NCI-H2029 treated with DMSO at 0.1 percent for 48 hours (cell line): ENCODE measurements around the gene ALAS1.
"Not testable (repeated sequence)": the region's sequence is repeated elsewhere in the genome, so short reads cannot be mapped to it uniquely, and the experiment has no call there.

Experiments used
- DNase-seq: peaks from one replicate; lab custom pipeline; 2025; lab: John Stamatoyannopoulos, UW

Gene ALAS1

DNA sequence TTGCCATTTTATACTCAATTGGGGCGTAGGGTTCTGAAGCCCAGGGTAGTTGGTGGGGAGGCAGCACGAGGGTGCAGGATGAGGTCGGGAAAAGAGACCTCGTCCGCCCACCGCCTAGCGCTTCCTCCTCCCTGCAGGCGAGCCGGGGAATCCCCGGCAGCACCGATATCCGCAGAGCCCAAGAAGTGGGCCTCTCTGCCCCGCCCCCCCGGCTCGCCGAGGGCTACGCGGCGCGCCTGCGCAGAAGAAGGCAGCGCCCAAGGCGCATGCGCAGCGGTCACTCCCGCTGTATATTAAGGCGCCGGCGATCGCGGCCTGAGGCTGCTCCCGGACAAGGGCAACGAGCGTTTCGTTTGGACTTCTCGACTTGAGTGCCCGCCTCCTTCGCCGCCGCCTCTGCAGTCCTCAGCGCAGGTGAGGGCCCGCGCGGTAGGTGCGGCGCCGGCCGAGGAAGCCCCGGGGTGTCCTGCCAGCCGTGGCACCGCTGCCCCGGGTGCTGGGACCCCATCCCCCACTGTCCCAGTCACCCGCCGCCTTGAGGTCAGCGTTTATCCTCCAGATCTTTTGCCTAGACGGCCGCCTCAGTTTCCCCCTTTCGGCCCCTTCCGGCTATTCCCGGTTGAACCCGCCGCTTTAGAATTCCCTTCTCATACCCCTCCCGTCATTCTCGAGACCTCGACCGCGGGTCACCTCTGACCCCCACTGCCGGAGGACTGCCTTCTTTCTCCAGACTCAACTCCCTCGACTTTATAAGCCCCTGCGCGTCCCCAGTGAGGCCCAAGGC lies at the start of gene ALAS1:
ALAS1 (plus strand) TSS at position 319 of the 784 bp plus-strand sequence. CDS start 1,082 bp downstream, outside the sequence.
- DNase-seq = peak; percentile 29

DNA sequence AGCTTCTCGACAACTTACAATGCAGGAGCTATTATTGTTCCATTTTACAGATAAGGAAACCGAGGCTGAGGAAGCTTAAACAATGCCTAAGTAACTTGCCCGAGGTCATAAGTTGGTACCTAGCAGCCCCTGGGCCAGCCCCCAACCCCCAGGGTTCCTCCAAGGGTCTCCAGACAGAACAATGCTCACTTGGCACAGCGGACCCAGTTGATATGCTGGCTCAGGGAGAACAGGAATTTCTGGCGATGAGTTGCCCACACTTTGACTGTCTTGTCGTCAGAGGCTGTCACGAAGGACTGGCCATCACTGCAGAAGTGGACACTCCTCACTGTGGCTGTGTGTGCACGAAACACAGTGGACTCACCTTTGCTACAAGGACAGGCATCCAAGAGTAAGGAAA lies 48.9 kb upstream of the ALAS1 start:
- DNase-seq = no peak

DNA sequence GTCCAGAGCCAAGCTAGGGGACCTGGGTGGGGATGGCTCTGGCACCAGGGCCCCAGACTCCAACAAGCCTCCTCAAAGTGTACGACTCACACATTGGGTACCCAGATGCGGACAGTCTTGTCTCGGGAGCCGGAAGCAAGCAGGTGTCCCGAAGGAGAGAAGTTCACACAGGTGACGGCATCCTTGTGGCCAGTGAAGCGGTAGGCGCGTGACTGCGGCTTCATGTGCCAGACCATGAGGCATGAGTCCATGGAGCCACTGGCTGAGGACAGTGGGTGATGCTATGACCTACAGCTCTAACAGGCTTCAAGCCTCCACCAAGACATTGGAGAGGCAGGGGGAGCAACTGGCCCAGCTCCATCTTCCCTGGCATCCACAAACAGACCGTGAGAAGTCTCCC lies 48.2 kb upstream of the ALAS1 start:
- no peak for DNase-seq

DNA sequence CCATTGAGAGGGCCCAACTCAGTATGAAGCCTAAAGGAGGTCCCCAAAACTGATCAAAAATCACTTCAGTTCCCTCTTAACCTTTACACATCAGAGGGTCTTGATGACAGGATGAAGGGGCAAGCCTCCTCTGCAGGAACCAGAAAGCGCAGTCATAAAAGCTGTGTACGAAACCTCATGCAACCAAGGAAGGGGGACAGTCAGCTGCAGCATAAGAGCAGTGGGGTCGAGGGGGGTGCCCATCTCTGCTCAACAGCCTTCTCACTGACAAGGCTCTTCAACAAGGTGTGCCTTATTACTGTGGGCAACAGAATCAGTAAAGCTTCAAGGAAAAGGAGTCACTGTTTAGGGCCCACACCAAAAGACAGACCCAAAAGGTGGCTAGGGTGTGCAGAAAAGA lies 47.6 kb upstream of the ALAS1 start:
- DNase-seq = no peak

DNA sequence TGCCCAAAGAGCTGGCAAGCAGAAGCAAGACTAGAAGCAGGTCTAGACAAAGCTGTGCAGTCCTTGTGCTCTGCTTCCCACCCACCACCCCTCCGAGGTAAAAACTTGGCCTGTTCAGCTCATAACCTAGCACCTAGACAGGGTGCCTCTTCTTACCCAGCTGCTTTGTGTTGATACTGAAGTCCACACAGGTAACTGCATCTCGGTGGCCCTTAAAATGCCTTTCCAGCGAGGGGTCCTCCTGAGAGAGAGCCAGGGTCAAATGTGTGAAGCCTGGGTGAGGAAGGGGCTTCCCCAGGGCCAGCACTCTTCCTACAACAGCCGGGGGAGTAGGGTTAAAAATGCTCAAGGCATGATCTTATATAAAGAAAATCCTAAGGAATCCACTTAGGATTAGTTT lies 47.1 kb upstream of the ALAS1 start:
- no peak for DNase-seq

DNA sequence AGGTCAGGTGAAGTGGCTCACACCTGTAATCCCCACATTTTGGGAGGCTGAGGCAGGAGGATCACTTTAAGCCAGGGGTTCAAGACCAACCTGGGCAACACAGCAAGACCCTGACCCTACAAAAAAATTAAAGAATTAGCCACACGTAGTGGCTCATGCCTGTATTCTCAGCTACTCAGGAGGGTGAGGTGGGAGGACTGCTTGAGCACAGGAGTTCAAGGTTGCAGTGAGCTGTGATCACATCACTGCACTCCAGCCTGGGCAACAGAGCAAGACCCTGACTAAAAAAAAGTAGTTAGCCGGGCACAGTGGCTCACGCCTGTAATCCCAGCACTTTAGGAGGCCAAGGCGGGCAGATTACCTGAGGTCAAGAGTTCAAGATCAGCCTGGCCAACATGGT lies 46.0 kb upstream of the ALAS1 start:
- not testable (repeated sequence) for DNase-seq

DNA sequence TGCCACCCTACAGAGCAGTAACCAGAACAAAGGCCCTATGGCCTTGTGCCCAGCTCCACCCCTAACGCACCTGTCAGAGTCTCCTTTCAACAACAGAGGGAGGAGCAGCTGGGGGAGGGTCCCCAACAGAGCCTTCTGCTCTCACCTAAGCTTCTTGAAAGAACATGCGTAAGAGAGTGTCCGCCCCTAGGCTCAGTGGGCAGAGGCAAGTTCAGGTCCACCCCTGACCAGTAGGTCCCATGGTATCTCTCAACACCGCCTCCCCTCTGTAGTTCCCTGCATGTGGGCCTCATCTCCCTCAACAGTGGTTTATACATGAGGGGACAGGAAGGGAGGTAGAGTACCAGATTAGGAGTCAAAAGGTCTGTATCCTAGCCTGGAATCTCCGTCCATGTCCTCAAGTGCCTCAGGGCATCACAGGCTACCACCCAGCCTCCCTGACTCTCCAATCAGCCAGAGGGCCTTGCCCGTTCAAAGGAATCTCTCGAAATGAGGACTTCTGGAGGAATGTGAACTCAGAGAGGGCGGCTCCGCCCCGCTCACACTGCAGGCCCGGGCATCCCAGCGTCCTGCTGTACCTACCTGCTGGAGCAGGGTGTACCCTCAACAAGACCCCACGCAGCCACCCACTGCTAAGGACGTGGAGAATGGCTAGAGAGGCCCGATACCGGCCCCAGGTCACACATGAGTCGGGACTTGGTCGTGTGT lies 44.4 kb upstream of the ALAS1 start:
- peak; percentile 24 for DNase-seq

DNA sequence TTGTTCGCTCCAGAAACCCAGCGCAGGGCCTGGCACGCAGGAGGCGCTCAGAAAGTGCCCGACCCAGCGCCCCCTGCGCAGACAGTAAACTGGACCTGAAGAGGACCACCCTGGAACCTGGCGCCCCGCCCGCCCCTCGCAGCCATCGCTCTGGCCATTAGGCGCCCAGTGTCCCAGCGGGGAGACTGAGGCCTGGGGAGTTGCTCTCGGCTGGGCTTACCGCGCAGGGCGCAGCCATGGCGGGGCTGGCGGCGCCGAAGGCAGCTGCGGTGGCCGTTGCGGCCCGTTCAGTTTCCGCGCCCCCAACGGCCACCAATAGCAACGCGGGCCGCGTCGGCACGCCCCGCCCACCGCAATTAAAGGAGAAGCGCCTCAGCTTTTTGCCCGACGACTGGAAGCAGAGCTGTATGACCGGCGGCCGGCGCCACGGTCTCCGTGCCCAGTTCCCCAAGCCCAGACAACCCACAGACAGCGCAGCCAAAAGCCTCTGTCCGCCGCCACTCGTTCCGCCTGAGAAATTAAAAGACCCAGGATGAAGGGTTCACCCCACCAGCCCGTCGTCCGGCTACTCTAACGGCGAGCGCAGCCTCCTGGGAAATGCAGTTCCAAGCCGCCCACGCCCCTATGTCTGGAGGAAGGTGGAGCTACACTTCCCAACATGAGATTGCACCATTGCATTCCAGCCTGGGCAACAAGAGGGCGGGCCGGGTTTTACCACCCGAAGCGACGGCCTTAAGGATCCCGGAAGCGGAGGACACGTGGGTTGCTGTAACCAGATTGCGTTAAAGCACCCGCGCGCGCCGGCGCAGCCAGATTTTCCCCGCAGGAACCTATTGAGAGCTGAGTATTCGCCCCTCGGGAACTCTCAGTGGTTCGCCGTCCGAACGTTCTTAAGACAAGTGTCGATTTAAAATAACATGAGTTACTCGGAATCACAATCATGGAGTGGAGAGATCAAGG lies 43.5 kb upstream of the ALAS1 start, which contains the start of gene POC1A:
POC1A (minus strand) TSS at position 289 of the 960 bp plus-strand sequence; CDS start at position 238, 51 bp downstream.
- peak; percentile 64 for DNase-seq

DNA sequence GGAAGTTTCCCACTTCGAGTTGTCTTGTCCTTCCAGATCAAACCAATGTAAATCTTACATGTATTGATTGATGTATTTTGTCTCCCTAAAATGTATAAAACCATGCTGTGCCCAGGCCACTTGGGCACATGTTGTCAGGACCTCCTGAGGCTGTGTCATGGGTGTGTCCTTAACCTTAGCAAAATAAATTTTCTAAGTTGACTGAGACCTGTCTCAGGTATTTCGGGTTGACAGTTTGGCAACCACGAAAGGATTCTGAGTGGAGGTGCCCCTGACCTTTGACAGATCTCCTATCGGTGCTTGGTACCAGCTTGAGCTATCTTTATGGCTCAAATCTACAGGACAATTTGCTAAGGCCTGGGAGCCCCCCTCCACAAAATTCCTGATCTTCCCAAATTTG lies 42.0 kb upstream of the ALAS1 start:
- DNase-seq = no peak

DNA sequence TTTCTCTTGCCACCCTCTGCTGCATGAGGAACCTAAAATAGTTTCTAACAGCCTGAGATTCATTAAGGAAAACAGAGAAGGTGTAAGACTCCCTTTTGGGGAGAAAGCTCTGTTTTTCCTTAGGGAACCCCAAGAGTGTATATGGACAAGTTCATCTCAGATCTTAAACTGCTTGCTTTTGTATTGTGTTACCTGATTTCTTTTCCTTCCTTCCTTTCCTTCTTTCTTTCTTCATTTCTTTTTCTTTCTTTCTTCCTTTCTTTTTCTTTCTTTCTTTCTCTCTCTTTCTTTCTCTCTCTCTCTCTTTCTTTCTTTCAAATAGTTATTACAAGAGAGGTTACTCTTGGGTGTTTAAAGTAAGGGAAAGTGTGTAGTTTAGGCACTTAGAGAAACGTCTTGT lies 38.5 kb upstream of the ALAS1 start:
- DNase-seq = no peak

DNA sequence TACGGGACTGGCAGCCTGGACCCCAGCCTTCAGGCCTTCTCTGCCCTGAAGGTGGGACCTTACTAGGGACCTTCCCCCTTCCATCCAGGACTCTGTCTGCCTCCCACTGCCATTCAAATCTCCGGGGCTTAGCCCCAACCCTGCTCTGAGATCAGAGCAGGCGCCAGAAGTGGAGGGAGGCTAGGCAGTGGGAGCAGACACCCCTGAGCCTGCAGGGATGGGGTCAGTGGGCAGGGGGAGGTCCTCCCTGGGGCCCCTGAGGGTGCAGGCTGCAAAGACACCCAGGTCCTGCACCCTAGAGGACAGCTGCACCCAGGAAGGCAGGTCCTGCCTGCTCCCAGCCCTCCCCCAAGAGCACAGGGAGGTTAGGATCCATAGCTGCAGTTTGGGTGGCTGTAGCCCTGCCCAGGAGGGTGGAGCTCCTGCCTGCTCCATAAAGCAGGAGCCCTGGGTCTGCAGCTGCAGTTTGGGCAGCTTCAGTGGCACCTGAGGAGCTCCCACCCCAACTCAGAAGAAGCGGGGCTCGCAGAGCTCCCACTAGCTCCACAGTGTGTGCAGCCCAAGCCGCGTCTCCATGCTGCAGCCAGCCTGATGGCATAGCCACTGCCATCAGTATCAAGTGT lies 35.6 kb upstream of the ALAS1 start:
- no peak for DNase-seq

DNA sequence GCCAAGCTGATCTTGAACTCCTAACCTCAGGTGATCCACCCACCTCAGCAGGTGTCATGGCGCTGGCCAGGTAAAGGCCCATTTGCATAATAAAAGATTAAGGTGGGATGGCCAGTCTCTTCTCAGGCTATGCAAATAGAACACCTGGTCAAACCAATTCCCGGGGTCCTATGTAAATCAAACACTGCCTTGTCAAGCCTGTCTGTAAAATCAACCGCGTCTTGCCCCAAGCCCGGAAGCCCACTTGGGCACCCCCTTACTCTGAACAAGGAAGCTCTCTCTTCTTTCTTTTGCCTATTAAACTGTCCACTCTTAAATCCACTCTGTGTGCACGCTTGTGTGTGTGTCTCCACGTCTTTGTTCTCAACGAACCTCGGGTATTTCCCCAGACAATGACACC lies 30.7 kb upstream of the ALAS1 start:
- no peak for DNase-seq

DNA sequence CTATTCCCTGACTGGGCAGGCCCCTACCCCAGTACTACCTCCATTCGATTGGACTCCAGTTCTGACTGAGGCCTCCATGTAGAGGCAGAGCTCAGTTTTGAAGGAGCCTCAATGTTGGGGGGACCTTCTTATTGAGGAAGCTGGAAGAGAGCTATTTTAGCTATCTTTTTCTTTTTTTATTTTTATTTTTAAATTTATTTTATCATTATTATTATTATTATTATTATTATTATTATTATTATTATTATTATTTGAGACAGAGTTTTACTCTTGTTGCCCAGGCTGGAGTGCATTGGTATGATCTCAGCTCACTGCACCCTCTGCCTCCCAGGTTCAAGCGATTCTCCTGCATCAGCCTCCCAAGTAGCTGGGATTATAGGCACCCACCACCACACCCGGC lies 27.7 kb upstream of the ALAS1 start:
- not testable (repeated sequence) for DNase-seq

DNA sequence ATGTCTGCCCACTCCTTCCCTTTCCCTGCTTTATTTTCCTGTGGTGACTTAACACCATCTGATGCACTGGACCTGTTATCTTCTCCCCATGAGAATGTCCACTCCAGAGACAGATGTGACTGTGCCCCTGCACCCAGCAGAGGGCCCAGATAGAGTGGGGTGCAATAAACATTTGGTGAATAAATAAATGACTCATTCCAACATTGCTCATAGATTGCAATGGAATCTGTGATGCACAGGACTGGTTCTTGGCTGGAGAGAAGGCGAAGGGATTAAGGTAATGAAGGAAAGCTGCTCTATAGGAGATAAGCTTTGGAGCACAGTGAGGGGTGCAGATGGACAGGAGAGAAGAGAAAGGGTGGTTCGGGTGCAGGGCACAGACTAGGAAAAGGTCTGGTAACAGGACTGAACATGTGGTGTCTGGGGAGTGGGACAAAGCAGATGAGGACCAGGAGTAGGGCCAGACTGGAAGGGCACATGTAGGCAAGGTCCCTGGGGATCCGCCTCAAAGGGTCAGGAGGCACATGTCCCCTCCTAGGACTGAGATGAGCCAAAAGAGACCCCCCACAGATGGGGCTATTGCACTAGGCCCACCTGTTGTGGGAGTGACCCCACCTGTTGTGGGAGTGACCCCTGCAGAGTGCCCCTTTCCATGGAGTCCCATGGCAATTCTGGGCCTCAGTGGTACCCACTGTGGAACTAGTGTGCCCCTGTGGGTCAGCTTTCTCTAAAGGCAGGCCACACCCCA lies 26.3 kb upstream of the ALAS1 start:
- no peak for DNase-seq

DNA sequence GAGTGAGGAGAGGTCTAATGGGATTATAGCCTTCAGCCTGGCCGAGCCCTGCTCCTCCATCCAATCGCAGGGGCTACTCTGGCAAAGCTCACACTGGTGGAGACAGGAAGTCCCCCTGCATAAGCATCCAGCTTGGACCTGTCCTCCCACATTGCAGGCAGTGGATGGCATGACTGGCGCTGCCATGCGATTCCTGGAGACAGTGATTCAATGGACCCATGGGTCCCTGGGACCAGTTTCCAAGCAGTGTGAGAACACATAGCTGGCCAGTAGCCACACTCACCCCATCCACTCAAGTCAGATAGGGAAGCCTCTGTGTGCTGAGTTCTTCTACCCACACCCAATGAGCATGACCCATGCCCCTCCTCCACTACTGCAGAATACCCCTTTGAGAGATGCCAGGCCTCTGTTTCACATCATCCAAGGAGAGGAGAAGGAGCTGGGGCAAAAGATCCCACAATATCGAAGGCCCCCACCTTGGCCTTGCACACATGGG lies 25.6 kb upstream of the ALAS1 start:
- DNase-seq = no peak

DNA sequence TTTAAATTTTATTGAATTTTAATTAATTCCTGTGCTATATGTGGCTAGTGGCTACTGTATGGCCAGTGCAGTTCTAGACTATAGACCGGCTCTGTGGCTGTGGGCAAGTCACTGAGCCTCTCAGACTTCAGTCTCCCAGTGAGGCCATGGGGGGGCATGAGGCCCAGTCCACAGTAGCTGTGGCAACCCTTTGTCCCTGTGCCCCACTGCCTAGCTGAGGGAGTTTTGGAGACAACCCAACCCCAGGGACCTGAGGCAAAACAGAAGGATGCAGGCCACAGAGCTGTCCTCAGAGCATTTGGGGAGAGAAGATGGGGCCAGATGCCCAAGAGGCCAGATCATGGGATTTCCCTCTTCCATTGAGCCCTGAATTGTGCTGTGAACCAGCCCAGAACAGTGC lies 24.9 kb upstream of the ALAS1 start:
- no peak for DNase-seq

DNA sequence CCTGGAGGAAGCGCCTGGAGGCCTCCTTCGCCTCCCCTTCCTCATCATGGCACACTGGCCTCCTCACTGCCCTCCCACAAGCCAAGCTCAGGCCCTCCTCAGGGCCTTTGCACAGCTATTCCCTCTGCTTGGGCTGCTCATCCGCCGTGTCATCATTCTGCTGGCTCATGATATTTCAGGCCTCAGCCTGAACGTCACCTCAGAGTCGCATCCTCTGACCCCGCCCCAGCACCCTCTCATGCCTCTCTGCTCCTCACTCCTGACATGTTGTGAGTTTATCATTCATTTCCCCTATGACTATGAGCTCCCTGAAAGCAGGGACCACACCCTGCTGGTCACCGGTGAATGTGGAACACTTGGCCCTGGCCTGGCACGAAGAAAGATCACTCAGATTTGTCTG lies 23.1 kb upstream of the ALAS1 start:
- DNase-seq = no peak

DNA sequence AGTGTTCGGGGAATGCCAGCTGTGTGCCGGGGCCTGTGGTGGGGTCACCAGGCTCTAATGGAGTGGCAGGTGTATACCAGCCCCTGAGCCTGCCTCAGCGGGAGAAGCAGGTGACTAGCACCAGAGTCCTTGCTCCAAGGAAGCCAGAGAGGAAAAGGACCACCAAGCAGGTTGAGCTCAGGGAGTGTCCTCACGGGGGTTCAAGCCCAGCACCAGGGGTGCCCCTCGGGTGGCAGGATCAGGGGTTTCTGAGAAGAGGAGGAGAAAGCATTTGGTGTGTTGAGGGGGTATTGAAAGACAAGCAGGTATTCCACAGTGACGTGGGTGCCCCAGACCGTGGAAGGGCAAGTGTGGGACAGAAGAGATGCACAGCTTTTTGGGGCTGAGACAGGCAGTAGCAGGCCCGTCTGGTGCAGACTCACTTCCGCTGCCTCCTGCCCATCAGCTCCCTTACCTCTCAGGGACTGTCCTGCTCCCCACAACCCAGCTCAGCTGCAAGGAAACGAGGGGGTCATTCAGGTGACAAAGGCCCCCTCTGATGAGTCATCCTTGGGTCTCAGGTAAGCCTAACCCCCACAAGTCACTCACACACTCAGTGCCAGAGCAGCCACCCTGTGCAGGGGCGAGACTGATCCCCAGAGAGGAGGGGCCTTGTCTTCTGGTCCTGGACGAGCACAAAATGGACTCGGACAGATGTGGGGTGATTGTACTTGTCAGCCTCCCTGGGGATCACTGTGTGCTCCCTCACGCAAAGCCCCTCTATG lies 22.4 kb upstream of the ALAS1 start:
- no peak for DNase-seq

DNA sequence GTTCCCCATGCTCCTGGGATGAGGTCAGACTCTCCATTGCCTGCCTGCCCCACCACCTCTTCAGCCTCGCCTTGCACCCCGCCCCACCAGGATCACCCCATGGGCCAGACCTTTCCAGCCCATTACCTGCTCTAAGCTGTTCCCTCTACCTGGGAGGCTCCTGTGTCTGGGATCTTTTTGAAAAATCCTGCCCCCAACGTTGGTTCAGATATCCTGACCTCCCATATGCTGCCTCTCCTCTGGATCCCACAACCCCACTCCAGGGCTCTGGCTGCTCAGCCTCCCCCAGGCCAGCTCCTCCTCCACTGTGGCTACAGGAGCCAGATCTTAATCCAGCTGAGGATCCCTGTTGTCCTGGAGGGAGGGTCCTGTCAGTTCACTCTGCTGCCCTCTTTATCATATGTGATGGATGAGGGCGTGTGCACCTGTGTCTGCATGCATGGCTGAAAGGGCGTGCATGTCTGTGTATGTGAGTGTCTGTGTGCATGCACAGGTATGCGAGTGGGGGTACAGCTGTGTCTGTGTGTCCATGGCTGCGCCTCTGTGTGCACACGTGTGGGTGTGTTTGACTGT lies 21.7 kb upstream of the ALAS1 start:
- DNase-seq = no peak
